ENCODE measurements around the gene NELFCD. TPM values are rescaled to one million over a fixed set of nuclear protein-coding genes. Genes with fewer than 3 reads are reported as not detected.
"Not testable (repeated sequence)": the region's sequence is repeated elsewhere in the genome, so short reads cannot be mapped to it uniquely, and the experiment has no call there.

The NELFCD gene
- total RNA-seq, 1 donor from 2014 or later: 29.0 TPM

DNA sequence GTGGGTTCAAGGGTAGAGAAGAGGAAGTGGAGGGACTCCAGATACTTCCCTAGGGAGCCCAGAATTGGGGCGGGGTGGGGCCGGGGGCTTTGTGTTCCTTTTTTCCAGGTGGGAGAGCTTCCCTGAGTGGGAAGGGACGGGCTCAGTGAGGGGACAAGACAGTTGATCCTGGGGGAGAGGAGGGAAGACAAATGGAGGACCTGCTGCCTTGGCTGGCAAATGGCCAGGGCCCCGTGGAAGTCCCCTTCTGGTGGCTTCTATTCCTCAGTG is 23.4 kb downstream of the NELFCD start:
- DNase-seq (peak; percentile 73), ATAC-seq (ENCODE audit: poor library complexity) (no peak)
- intact Hi-C loops (cut with DNase I): no loop called here

DNA sequence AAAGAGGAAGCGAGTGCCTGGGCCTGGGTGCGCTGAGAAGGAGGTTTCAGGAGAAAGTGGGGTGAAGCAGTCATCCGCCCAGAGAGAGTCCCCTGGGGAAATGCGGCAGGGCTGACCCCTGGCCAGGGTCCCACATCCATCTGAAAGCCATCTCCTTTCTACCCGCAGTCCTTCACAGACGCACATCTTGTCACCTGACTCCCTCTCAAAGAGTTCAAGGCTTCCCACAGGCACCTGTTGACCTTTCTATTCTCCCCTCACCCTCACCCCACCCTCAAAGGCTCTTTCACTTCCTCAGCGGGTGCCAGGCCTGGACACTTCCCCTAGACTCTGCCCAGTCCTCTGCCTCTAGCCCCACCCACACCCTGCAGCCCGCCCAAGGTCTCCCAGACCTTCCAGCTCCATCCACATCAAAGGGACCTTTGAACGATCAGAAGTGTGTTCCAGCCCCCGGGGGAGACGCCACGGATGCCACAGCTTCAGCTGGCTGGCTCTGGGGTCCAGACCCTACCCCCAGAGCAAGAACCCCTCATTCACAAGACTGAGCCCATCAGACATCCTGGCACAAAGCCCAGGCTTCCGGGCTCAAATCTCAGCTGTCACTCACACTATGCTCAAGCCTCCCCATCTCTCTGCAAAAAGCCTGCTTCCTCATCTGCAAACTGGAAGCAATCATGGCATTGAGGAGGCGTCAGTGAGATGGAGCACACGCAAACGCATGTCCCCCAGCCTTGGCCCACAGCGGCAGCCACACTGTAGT is 23.9 kb downstream of the NELFCD start:
- ATAC-seq (ENCODE audit: poor library complexity): peak; percentile 53

DNA sequence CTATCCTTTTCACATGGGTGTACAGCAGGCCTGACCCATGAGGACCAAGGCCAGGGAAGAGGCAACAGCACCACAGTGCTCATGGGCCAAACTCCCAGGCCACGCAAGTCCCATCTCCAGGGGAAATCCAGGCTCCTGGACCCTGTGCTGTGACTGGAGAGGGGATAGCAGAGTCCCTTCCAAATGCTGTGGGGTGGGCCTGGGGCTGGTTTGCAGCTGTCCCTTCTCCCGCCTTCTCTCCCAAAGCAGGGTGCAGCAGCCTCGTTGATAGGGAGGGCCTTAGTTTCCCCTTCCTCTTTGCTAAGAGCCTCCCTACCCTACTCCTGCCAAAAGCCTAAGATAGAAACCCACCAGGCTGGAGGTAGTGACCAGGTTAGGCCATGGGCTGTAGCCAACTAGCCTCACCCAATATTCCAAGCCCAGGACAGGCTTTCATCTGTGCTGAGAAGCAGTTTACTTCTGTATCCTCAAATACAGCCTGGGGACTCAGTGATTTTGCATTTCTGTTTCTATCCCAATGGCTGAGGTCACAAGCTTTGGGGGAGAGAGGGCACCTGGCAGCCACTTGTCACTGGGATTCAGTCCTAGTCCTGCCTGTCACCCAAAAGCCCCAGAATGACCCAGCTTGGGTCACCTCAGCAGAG is 24.6 kb downstream of the NELFCD start:
- ATAC-seq (ENCODE audit: poor library complexity) (no peak), DNase-seq (no peak)
- intact Hi-C loops (cut with DNase I): no loop called here

More for the DNA sequence above, 23.9 kb downstream of the NELFCD start:
- peak; percentile 79 for DNase-seq
- intact Hi-C loops (cut with DNase I): no loop called here

DNA sequence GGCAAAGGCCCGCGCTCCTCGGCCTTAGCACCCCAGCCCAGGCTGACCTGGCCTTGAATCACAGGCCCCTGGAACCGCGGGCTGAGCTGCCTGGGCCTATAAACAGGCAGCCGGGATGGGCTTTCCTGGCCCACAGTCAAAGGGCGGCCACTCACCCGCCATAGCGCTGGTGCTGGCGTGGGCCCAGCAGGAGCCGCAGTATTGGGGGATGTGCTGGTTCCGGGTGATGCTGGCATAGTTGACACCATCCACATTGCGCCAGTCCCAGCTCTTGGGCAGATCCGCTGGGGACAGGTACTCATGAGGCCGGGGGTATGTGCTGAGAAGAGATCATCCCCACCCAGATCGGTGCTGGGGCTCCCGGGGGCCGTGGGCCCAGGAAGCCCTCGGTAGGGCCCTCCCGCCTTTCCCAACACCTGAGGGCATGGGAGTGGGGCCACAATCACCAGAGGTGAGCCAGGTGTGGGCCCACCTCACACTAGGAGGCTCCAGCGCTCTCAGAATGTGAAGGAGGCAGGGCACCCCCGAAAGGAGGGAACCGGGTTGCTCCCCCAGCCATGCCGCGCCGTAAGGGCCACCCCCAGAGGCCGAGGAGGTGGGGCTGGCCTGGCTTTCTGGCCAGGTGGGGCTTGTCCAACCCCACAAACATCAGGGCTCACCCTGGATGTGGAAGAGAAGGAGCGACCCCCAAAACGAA is 25.3 kb downstream of the NELFCD start:
- intact Hi-C loops (cut with DNase I): no loop called here
- DNase-seq: no peak
- ATAC-seq (ENCODE audit: poor library complexity): peak; percentile 2

DNA sequence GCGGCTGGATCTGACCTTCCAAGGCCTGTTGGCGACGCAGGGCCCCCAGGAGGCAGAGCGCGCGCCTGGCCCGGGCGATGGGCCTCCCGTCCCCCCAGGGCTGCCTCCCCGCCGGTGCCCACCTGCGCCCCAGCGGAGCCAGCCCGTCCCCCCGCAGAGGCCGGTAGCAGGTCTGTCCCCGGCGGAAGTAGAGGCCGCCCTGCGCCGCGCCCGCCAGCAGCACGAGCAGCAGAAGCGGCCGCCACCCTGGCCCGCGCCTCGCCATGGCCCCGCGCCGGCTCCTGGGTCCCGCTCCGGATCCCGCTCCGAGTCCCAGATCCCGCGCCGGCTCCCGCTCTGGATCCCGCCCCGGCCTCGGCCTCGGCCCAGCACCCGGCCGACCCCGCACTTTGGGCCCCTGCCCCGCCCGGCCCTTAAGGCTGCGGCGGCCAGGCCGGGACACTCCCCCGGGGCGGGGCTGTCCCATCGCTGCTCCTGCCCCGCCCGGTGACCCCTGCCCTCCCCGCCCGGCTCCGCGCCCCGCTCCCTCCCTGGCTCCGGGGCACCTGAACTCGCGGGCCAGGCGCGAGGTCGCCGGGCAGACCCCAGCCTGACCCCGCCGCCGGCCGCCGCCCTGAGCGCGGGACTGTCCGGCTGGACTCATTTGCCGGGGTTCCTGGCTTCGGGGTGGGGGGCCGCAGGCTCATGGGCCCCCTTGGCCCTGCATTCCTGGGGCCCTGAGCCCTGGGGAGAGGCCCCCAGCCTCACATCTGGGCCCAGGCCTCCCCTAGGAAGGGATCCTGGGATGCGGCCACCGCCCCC is 26.0 kb downstream of the NELFCD start, which contains the start of gene CTSZ:
TSS of gene CTSZ (minus strand) at position 391 of the 801 bp plus-strand sequence. CDS start at position 265, 126 bp downstream.
- ATAC-seq (ENCODE audit: poor library complexity): peak; percentile 92
- intact Hi-C loops (cut with DNase I): no loop called here
- DNase-seq: peak; percentile 85

DNA sequence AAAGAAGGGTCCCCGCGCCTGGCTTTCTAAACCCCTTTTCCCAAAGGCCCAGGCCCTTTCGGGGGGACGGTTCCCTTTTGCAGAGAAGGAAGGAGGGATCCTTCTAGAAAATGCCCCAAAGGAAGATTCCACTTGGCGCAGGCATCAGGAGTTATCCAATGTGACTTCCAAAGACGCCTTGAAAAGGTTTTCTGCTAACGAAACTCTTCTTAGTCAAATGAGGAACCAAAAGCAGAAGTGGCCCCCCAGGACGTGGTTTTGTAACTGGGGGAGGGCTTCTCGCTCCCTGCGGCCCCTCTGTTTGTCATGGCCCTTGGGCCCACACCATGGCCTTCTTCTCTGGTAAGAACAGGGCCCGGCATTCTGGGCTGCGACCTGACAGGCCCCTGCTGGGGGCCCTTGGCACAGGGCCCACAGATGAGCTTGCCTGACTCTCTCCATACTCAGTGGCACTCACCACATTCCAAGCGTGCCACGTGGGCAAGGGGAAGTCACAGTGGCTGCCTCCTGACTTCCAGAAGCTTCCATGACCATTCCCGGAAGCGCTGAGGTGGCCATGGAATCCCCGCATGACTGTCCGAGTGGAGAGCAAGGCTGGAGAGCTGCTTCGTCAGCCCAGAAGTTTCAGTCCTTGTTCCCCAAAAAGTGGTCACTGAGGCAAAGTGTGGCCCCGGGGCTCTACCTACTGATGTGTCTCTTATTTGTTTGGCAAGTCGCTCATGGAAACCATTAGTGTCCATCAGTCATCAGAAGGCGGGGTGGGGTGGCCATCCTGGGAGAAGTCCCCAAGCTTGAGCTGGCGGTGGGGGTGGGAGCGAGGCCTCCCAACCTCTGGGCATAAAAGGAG is 26.8 kb downstream of the NELFCD start:
- intact Hi-C loops (cut with DNase I): no loop called here
- ATAC-seq (ENCODE audit: poor library complexity): peak; percentile 2
- DNase-seq: peak; percentile 74

DNA sequence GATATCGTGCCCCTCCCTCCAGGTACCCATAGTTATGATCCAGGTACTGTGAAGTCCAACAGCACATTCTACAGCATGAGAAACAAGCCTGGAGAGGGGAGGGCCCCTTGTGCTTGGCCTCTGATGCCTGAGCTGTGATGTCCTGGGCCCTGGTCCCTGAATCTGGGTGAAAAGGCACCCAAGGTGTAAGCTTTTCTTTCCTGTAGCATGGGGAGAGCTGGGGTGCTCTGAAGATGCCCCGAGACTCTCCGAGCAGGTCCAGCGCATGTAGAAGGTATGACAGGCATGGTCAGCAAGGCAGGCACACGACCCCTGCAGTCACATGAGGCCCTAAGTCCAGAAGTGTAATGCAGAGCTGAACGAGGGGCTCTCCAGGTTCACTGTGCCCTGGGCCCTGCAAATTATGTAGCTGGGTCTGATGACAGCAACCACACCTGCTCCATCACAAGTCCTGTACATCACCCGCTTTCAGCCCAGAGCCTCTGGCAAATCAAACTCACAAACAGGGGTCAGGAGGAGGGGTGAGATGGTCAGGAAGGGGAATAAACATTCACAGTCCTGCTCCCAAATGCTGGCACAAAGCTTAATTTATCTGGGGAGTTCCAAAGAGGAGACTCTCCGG is 27.8 kb downstream of the NELFCD start:
- intact Hi-C loops (cut with DNase I): no loop called here
- no peak for ATAC-seq (ENCODE audit: poor library complexity)
- DNase-seq: no peak

DNA sequence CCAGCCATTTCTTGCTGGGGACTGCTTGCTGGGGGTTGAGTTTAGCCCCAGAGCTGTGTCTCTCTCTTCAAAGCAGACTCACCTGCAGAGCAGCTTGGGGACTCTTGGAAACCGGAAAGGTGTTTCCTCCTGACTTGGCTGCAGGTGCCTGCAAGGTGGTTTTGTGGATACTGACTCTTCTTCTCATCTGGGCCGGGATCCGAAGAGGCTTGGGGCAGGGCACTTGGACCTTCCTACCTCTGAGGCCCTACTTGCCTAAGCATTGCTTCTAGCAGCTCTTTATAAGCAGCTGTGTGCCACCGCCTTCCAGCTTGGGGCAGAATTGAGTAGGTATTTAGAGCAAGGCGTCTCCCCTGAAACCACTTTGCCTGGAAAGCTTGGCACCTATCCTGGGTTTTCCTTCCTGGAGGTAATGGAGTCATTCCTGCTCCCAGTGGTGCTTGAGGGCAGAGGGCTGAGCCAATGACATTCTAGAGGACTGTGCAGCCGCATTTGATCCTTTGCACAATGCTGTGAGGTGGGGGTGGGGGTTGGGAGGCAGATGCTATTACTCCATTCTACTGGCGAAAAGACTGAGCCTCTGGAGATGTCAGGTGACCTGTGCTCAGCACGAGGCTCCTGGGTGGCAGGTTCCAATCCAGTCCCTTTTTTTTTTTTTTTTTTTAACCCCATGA is 29.4 kb downstream of the NELFCD start:
- no peak for DNase-seq
- ATAC-seq (ENCODE audit: poor library complexity): no peak
- intact Hi-C loops (cut with DNase I): no loop called here

DNA sequence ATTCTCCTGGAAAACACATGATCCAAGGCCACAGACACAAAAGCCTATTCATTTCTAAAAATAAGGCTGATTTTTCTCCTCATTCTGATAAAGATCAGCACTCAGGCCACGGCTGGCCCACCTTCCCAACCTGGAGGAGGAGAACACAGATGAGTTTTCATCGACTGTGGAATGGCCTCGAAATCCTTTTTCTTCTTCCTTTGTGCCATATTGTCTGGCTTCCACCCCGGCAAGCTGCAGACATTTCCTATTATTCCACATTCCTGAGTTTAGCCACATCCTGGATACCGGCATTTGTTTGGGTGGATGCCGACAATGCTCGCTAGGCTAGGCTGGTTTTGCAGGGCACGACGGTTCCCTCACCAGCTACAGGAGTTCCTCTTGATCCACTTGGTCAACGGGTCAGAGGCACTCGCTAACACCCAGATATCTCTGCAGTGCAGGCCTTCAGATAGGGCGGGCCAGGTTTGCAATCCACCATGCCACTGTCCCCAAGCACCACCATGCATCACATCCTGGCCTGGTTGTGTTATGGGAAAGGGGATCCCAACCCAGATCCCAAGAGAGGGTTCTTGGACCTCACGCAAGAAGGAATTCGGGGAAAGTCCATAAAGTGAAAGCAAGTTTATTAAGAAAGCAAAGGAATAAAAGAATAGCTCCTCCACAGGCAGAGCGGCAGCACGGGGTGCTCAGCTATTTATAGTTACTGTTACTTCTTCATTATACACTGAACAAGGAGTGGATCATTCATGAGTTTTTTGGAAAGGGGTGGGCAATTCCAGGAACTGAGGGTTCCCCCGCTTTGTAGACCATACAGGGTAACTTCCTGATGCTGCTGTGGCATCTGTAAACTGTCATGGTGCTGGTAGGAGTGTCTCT is 30.2 kb downstream of the NELFCD start:
- no peak for ATAC-seq (ENCODE audit: poor library complexity)
- no peak for DNase-seq
- intact Hi-C loops (cut with DNase I): no loop called here

DNA sequence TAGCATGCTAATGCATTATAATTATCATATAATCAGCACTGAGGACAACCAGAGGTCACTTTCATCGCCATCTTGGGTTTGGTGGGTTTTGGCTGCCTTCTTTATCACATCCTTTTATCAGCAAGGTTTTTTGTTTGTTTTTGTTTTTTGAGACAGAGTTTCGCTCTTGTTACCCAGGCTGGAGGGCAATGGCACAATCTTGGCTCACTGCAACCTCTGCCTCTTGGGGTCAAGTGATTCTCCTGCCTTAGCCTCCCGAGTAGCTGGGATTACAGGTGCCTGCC is 30.8 kb downstream of the NELFCD start:
- DNase-seq; ATAC-seq (ENCODE audit: poor library complexity); intact Hi-C loops (cut with DNase I): not testable (repeated sequence)

DNA sequence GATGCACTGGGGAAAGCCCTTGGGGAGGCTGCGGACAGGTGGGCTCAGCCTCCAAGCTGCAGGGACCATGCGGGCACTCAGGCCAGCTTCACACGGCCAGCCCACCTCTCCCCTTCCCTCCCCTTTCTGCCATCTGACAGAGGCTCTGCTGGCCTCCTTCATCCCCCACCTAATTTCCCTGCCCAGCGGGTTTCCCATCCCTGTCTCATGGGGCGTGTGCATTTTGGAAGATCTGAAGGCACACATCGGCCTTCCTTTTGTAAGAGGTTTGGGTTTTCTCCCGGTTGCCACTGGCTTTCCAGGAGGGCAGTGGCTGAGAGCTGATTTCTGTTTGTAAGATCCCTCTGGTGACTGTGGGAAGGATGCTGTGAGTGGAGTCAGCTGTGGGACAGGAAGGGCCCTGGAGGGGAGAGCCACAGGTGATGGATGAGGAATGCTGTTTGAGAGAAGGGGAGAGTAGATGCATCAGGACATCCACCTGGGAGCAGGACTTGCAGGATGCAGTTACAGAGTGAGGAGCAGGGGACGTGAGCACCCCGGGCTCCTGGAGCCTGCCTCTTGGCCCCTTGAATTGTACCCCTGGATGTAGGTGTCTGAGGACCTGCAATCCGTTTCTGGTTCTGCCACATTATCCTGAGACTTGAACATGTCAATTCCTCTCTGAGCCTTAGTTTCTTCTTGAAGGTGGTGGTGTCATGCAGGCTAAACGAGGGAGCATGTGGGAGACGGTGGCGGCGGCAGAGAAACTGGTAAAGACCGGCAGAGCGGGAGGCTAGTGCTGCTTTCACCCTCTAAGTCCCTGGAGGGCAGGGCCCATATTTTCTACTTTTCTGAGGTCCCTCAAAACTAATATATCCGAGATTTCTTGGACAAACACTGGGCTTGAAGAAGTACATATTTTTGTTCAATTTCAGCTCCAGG is 32.2 kb downstream of the NELFCD start:
- no peak for ATAC-seq (ENCODE audit: poor library complexity)
- DNase-seq: no peak
- intact Hi-C loops (cut with DNase I): no loop called here

DNA sequence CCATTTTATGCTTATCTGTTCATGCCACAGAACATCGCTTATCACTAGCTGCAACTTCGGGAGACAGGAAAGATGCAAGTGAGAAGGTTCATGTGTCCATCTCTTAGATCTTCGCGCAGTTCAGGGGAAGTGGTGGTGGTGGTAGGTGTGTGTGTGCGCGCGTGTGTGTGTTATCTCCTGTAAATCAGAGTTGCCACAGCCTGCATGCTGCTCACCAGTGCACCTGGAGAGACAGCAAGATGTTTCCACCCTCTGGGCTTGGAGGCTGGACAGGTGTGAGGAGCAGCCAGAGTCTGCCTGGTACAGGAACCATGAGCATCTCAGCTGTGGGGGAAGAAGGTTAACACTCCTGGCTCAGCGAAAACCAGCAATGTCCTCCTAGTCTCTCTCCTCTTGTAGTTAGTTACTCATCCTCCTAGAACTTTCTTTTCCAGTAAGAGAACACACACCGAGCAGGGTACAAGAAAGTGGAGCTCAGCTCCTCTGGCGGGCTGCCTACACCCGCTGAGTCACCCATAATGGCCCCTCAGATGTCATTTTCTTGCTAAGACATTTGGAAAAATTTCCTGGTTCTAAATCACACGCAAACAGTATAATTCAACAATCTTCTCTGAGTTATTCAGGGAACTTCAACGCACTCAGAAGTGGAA is 33.0 kb downstream of the NELFCD start:
- ATAC-seq (ENCODE audit: poor library complexity) (no peak), DNase-seq (no peak)
- intact Hi-C loops (cut with DNase I): no loop called here

DNA sequence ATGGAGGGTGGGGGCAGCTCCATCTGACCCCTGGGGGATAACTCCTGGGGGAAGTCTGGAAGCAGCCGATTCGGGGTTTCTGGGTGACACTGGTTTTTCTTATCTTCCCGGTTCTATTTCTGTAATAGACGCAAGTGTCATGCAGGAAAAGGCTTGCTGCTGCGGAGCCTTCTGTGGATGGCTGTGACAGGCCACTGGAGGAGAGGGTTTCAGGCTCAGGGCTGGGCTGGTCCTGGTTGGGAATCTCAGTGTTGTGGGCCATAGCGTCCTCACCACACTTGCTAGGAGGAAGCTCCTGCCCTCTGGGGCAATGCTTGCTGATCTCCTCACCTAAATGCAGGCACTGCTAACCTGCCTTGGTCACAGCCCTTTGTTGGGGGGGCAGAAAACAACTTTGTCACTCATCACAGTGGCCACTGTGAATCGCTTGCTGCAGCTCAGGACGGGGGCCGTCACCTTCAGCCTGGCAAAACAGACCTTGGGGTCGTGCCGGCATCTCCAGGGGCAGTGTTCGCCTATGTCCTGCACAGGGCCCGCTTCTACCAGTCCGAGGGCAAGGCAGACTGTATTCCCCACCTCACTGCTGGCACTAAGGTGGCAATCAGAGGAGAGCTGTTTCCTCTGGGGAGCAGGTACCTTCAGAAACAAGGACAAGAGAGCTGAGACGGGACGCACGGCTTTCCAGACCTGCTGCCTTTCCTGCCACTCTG is 33.8 kb downstream of the NELFCD start:
- ATAC-seq (ENCODE audit: poor library complexity): no peak
- DNase-seq: no peak
- intact Hi-C loops (cut with DNase I): no loop called here

DNA sequence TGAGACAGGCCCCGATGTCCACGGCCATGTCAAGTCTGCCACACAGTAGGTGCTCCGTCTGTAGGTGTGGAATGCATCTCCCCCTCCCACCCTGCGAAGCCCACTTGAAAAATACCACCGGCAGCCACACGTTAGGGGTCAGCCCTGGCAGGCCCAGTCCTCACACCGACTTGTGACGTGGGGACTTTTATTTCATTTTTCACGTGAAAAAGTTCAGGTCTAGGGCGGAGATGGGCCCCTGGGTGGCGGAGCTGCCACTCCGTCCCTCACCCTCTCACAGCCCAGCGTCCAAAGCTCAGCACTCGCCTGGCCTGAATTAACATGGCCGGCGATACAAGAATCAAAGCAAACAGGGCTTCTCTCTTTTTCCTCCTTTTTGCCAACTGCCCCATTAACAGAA is 34.4 kb downstream of the NELFCD start:
- ATAC-seq (ENCODE audit: poor library complexity) (no peak), DNase-seq (no peak)
- intact Hi-C loops (cut with DNase I): no loop called here
